ENCODE results near the gene MIEN1. TPM values are rescaled to one million over a fixed set of nuclear protein-coding genes. Genes with fewer than 3 reads are reported as not detected.

MIEN1 gene
- total and polyA plus RNA-seq, 2 of the 13 experiments (the other 11 are each of a cell fraction or from before 2014, with no cell fraction given), result 40.6 to 56.6 TPM

- TF ChIP-seq TARDBP (CRISPR knock-in tag; IDR thresholded peaks at IDR 0.05) (peak; percentile 30; the same call in 1 of the 2 replicates), ZNF180 (CRISPR knock-in tag; IDR thresholded peaks at IDR 0.05; ENCODE audit: borderline replicate concordance, low read depth) (no peak), TEAD3 (CRISPR knock-in tag; optimal IDR thresholded peaks at IDR 0.05; ENCODE audit: borderline replicate concordance) (no peak), IRF9 (CRISPR knock-in tag; IDR thresholded peaks at IDR 0.05; ENCODE audit: borderline replicate concordance) (no peak), ASH2L (IDR thresholded peaks at IDR 0.05; ENCODE audit: insufficient read length, low read depth, low read length) (peak; percentile 19), ZNF225 (CRISPR knock-in tag; IDR thresholded peaks at IDR 0.05) (peak; percentile 82; the same call in 1 of the 2 replicates), CREB3 (CRISPR knock-in tag; IDR thresholded peaks at IDR 0.05) (no peak), ZNF513 (CRISPR knock-in tag; conservative IDR thresholded peaks at IDR 0.05) (no peak), PRDM15 (CRISPR knock-in tag; IDR thresholded peaks at IDR 0.05) (no peak), ZBTB38 (CRISPR knock-in tag; IDR thresholded peaks at IDR 0.05) (peak; percentile 96; the same call in 1 of the 2 replicates), HNRNPLL (IDR thresholded peaks at IDR 0.05; ENCODE audit: low read depth, low read length, poor library complexity, severe bottlenecking) (no peak), SETDB1 (CRISPR knock-in tag; IDR thresholded peaks at IDR 0.05; ENCODE audit: borderline replicate concordance) (no peak), ZHX2 (IDR thresholded peaks at IDR 0.05; ENCODE audit: low read depth) (peak; percentile 9; the same call in 1 of the 2 replicates), ZHX2 (CRISPR knock-in tag; IDR thresholded peaks at IDR 0.05; ENCODE audit: borderline replicate concordance) (no peak), DPF2 (CRISPR knock-in tag; IDR thresholded peaks at IDR 0.05; ENCODE audit: borderline replicate concordance, low read depth) (no peak)
Observed at GRCh38 chr17:39753514-39754160, 23.3 kb upstream of the MIEN1 start (continued).

All from HepG2 (cell line).